Neural progenitor cell (in vitro differentiated cells): ENCODE results near the gene PLCD3. TPM values are rescaled to one million over a fixed set of nuclear protein-coding genes. Genes with fewer than 3 reads are reported as not detected.

Experiments used
- DNase-seq: peaks from one replicate; pipeline ENCODE4 v3.0.0-alpha.2; 2016; ENCODE audit warnings: low spot score
- H2AFZ ChIP-seq: fragments of 200-600 bp; sonication (generic); replicated peaks from 2 replicates; pipeline ENCODE4 v1.6.1; 2016; ENCODE audit warnings: antibody characterized with exemption
- H3F3A ChIP-seq: fragments of 200-600 bp; sonication (generic); 2 replicates; pipeline ENCODE4 v1.6.1; 2016; ENCODE audit warnings: antibody characterized with exemption, low read depth
- H3K27ac ChIP-seq: fragments of 200-600 bp; sonication (generic); 2 replicates; pipeline ENCODE4 v1.5.1; 2016; ENCODE audit warnings: mild to moderate bottlenecking
- H3K27me3 ChIP-seq: fragments of 200-600 bp; sonication (generic); 2 replicates; pipeline ENCODE4 v1.6.1; 2016; ENCODE audit warnings: mild to moderate bottlenecking, moderate library complexity
- H3K36me3 ChIP-seq: fragments of 200-600 bp; sonication (generic); 2 replicates; pipeline ENCODE4 v1.5.1; 2016
- H3K4me1 ChIP-seq: fragments of 200-600 bp; sonication (generic); 2 replicates; pipeline ENCODE4 v1.6.1; 2016; ENCODE audit warnings: mixed run types
- H3K4me2 ChIP-seq: fragments of 200-600 bp; sonication (generic); 2 replicates; pipeline ENCODE4 v1.6.1; 2016
- H3K4me3 ChIP-seq: fragments of 200-600 bp; sonication (generic); 2 replicates; pipeline ENCODE4 v1.5.1; 2016
- H3K79me2 ChIP-seq: fragments of 200-600 bp; sonication (generic); 2 replicates; pipeline ENCODE4 v1.6.1; 2016; ENCODE audit warnings: low read depth
- H3K9ac ChIP-seq: fragments of 200-600 bp; sonication (generic); 2 replicates; pipeline ENCODE4 v1.6.1; 2016
- H3K9me3 ChIP-seq: fragments of 200-600 bp; sonication (generic); 2 replicates; pipeline ENCODE4 v1.5.1; 2016; ENCODE audit warnings: low read depth
- H4K20me1 ChIP-seq: fragments of 200-600 bp; sonication (generic); 2 replicates; pipeline ENCODE4 v1.6.1; 2016; ENCODE audit warnings: low read depth
- H3K27ac Mint-ChIP-seq: 3 replicates; pipeline ENCODE4 v1.8.0; 2021; ENCODE audit warnings: mixed read lengths
- H3K27me3 Mint-ChIP-seq: 2 replicates; pipeline ENCODE4 v1.8.0; 2022; ENCODE audit warnings: low read depth, mild to moderate bottlenecking, inconsistent platforms, moderate library complexity, mixed read lengths; ENCODE audit not compliant: insufficient read depth
- H3K36me3 Mint-ChIP-seq: 3 replicates; pipeline ENCODE4 v1.8.0; 2021; ENCODE audit warnings: mixed read lengths
- H3K4me1 Mint-ChIP-seq: 3 replicates; pipeline ENCODE4 v1.8.0; 2021; ENCODE audit warnings: mixed read lengths
- H3K4me3 Mint-ChIP-seq: 3 replicates; pipeline ENCODE4 v1.8.0; 2021; ENCODE audit warnings: mild to moderate bottlenecking, moderate library complexity, mixed read lengths
- H3K9me3 Mint-ChIP-seq: 3 replicates; pipeline ENCODE4 v1.8.0; 2020; ENCODE audit warnings: mixed read lengths
- CTCF ChIP-seq: fragments of 200-600 bp; sonication (generic); IDR thresholded peaks from 2 replicates; pipeline ENCODE4 v1.5.1; 2017; ENCODE audit warnings: antibody characterized with exemption, mild to moderate bottlenecking
- EZH2 ChIP-seq: fragments of 200-600 bp; sonication (generic); IDR thresholded peaks from 2 replicates; pipeline ENCODE4 v1.6.1; 2017; ENCODE audit warnings: antibody characterized with exemption, mild to moderate bottlenecking, moderate library complexity
- EZH2phosphoT487 ChIP-seq: fragments of 200-600 bp; sonication (generic); IDR thresholded peaks from 2 replicates; pipeline ENCODE4 v1.6.1; 2017; ENCODE audit warnings: antibody characterized with exemption
- total RNA-seq: library from RNA; depleted of rRNA; stranded (reverse); fragments of >200 nt; gene quantifications from 2 replicates; pipeline ENCODE4 v1.2.3, GENCODE V29; 2015; ENCODE audit warnings: low replicate concordance

Gene PLCD3
- total RNA-seq, 1 donor from 2014 or later: 16.0 TPM

DNA sequence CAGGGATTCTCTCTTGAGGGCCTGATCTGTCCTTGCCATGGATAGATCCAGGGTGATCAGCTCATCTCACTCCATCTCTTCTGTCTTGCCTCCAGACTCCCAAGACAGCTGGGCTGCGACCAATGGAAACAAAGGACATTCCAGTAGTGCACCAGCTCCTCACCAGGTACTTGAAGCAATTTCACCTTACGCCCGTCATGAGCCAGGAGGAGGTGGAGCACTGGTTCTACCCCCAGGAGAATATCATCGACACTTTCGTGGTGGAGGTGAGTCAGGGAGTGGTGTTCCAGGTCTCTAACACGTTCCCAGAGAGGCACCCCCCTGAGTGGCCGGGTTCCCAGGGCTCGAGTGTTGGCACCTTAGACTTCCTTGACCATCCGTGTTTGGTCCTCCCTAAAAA is 29.5 kb downstream of the PLCD3 start:
- Mint-ChIP-seq H3K4me3 (no peak overlapping the region), H3K27me3 (peaks cover 2% of the 10 kb centered on the region), H3K36me3 (peaks cover 37% of the 10 kb centered on the region), H3K9me3 (no peaks in the 10 kb centered on the region), H3K27ac (no peak overlapping the region), H3K4me1 (no peaks in the 10 kb centered on the region)
- Histone ChIP-seq H3K4me2 (no peak overlapping the region), H3K4me1 (no peaks in the 10 kb centered on the region), H4K20me1 (peaks cover 5% of the 10 kb centered on the region), H3K4me3 (no peak overlapping the region), H3K27ac (no peak overlapping the region), H3K9ac (no peak overlapping the region), H2AFZ (no peak overlapping the region), H3K9me3 (no peaks in the 10 kb centered on the region), H3F3A (peaks cover 3% of the 10 kb centered on the region), H3K79me2 (no peaks in the 10 kb centered on the region), H3K27me3 (no peaks in the 10 kb centered on the region), H3K36me3 (peaks cover 4% of the 10 kb centered on the region)
- no peak for DNase-seq
- no peak for TF ChIP-seq CTCF
- no peak for TF ChIP-seq EZH2phosphoT487
- TF ChIP-seq EZH2: no peak

DNA sequence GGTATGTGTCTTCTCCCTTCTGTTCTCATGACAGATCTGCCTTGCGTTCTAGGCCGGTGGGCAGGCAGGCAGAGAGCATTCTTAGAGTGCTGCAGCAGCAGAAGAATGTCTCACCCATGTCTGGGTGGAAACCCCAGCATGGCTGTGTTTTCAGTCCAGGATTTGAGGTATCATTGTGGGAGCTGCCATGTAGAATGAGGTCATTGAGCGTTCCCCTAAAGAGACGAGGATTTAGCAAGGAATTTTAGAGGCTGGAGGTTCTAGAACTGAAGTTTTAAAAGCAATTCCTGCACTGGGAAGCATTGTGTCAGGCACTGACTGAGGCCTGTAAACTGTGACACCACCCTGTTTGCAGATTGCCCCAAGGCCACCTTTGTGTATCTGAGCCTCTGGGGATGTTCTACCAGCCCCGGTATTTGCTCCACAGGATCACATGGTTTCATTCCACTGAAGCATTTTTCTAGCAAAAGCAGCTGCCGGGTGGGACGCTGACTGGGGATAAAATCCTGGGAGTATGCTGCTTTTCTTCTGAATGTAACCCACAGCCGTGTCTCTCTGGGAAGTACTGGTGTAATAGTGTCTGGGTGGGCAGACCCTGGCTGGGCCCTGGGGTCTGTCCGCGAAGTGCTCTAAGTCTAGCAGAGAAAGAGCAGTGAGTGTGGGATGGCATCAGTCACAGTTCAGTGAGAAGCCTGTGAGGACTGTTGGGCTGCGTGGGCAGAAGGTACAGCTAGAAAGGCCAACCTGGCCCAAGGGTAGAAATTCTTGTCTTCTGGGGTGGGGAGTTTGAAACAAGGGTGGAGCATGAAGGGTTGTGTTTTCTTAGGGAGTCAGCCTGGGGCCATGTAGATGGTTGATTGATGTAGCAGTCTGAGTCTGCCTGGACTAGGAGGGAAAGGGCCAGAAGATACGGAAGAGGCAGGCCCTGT is 30.2 kb downstream of the PLCD3 start:
- no peak overlapping the region for H3K4me2 ChIP-seq
- DNase-seq: no peak
- no peaks in the 10 kb centered on the region for H3K27me3 ChIP-seq
- no peaks in the 10 kb centered on the region for H3K79me2 ChIP-seq
- H3K9me3 ChIP-seq: no peaks in the 10 kb centered on the region
- no peak overlapping the region for H3K4me3 ChIP-seq
- H4K20me1 ChIP-seq: peaks cover 5% of the 10 kb centered on the region
- H3F3A ChIP-seq: peaks cover 3% of the 10 kb centered on the region
- no peak overlapping the region for H2AFZ ChIP-seq
- no peaks in the 10 kb centered on the region for H3K4me1 ChIP-seq
- peaks cover 38% of the 10 kb centered on the region for H3K36me3 Mint-ChIP-seq
- no peaks in the 10 kb centered on the region for H3K4me1 Mint-ChIP-seq
- H3K9ac ChIP-seq: no peak overlapping the region
- no peaks in the 10 kb centered on the region for H3K9me3 Mint-ChIP-seq
- no peak overlapping the region for H3K27ac ChIP-seq
- TF ChIP-seq EZH2phosphoT487 (no peak), CTCF (no peak), EZH2 (no peak)
- H3K4me3 Mint-ChIP-seq: no peak overlapping the region
- H3K27me3 Mint-ChIP-seq: peaks cover 2% of the 10 kb centered on the region
- H3K36me3 ChIP-seq: peaks cover 4% of the 10 kb centered on the region
- H3K27ac Mint-ChIP-seq: no peak overlapping the region

GRCh38 chr17:45101546-45101882 is 30.8 kb downstream of the PLCD3 start:
- Histone ChIP-seq H3K9ac (no peak overlapping the region), H3K27me3 (no peaks in the 10 kb centered on the region), H3K4me3 (no peak overlapping the region), H3K36me3 (peaks cover 4% of the 10 kb centered on the region), H3F3A (peaks cover 3% of the 10 kb centered on the region), H3K4me2 (no peak overlapping the region), H2AFZ (no peak overlapping the region), H3K79me2 (no peaks in the 10 kb centered on the region), H4K20me1 (peaks cover 5% of the 10 kb centered on the region), H3K4me1 (no peaks in the 10 kb centered on the region), H3K9me3 (no peaks in the 10 kb centered on the region), H3K27ac (no peak overlapping the region)
- Mint-ChIP-seq H3K27ac (no peak overlapping the region), H3K9me3 (no peaks in the 10 kb centered on the region), H3K4me1 (no peaks in the 10 kb centered on the region), H3K27me3 (peaks cover 2% of the 10 kb centered on the region), H3K4me3 (no peak overlapping the region), H3K36me3 (peaks cover 36% of the 10 kb centered on the region)
- TF ChIP-seq EZH2phosphoT487: no peak
- TF ChIP-seq EZH2: no peak
- no peak for TF ChIP-seq CTCF
- no peak for DNase-seq
